Keratinocyte (primary cell): ENCODE data around the gene CSNK1D. TPM values are rescaled to one million over a fixed set of nuclear protein-coding genes. Genes with fewer than 3 reads are reported as not detected.
"Not testable (repeated sequence)": the region's sequence is repeated elsewhere in the genome, so short reads cannot be mapped to it uniquely, and the experiment has no call there.

Experiments
- DNase-seq: peaks from one replicate; pipeline ENCODE4 v3.0.0-alpha.2; 2011; ENCODE audit warnings: low read depth, missing footprints, low spot score
- FAIRE-seq: peaks from 2 replicates; lab custom pipeline; 2011; peaks lifted over from hg19 to GRCh38; lab: Jason Lieb, UNC
- H2AFZ ChIP-seq: 2 replicates; pipeline ENCODE4 v1.6.0; 2012; ENCODE audit warnings: low read length, control low read depth, inconsistent platforms; ENCODE audit not compliant: control insufficient read depth
- H3K27ac ChIP-seq: 2 replicates; pipeline ENCODE4 v1.5.1; 2011; ENCODE audit warnings: low read length; ENCODE audit not compliant: control insufficient read depth, insufficient read depth
- H3K27me3 ChIP-seq: 3 replicates; pipeline ENCODE4 v1.6.0; 2011; ENCODE audit warnings: low read length; ENCODE audit not compliant: control insufficient read depth, insufficient read depth; ENCODE audit errors: extremely low read depth
- H3K36me3 ChIP-seq, 2 experiments: 2 replicates in 1 of 2; 3 replicates in 1 of 2; pipeline ENCODE4 v1.5.1; 2011; ENCODE audit warnings: low read length in 2 of 2, mild to moderate bottlenecking in 1 of 2; ENCODE audit not compliant: control insufficient read depth in 2 of 2, insufficient read depth in 2 of 2; ENCODE audit errors: extremely low read depth in 1 of 2
- H3K4me1 ChIP-seq: 3 replicates; pipeline ENCODE4 v1.5.1; 2011; ENCODE audit warnings: low read length; ENCODE audit not compliant: control insufficient read depth, insufficient read depth; ENCODE audit errors: extremely low read depth
- H3K4me2 ChIP-seq: 3 replicates; pipeline ENCODE4 v1.6.0; 2011; ENCODE audit warnings: low read depth, low read length; ENCODE audit not compliant: control insufficient read depth, insufficient read depth; ENCODE audit errors: extremely low read depth
- H3K4me3 ChIP-seq, 3 experiments: fragments of 200-600 bp in 1 of 3; sonication (generic) in 1 of 3; 2 replicates in 2 of 3; 3 replicates in 1 of 3; pipeline ENCODE4 v1.5.1; 2011 to 2016; ENCODE audit warnings: low read length in 3 of 3, mild to moderate bottlenecking in 3 of 3, control low read depth in 2 of 3, inconsistent platforms in 1 of 3, low read depth in 1 of 3, mixed read lengths in 1 of 3, mixed run types in 1 of 3, moderate library complexity in 1 of 3; ENCODE audit not compliant: control insufficient read depth in 2 of 3, insufficient read depth in 2 of 3; ENCODE audit errors: extremely low read depth in 1 of 3
- H3K79me2 ChIP-seq: 2 replicates; pipeline ENCODE4 v1.6.0; 2012; ENCODE audit warnings: low read length; ENCODE audit not compliant: control insufficient read depth, insufficient read depth
- H3K9ac ChIP-seq: 3 replicates; pipeline ENCODE4 v1.6.0; 2011; ENCODE audit warnings: low read length; ENCODE audit not compliant: control insufficient read depth, insufficient read depth; ENCODE audit errors: extremely low read depth
- H3K9me1 ChIP-seq: 3 replicates; pipeline ENCODE4 v1.6.0; 2011; ENCODE audit warnings: low read length; ENCODE audit not compliant: control insufficient read depth, insufficient read depth; ENCODE audit errors: extremely low read depth
- H3K9me3 ChIP-seq: 2 replicates; pipeline ENCODE4 v1.5.1; 2012; ENCODE audit warnings: low read depth, low read length; ENCODE audit not compliant: control insufficient read depth
- H4K20me1 ChIP-seq: 3 replicates; pipeline ENCODE4 v1.6.0; 2011; ENCODE audit warnings: low read length; ENCODE audit not compliant: control insufficient read depth, insufficient read depth; ENCODE audit errors: extremely low read depth
- EZH2 ChIP-seq: IDR thresholded peaks from one replicate; pipeline ENCODE4 v1.6.1; 2012; ENCODE audit warnings: inconsistent platforms, mild to moderate bottlenecking, low read length, moderate library complexity
- dilution Hi-C: fragments of 300-500 bp; cut with MboI; formaldehyde crosslinking; loops from one replicate; pipeline ENCODE4 v1.7.0; 2020; ENCODE audit warnings: low sequenced_read_pairs; ENCODE audit not compliant: extremely low pct_ligation_motif_present
- polyA plus RNA-seq, 5 experiments: library from polyadenylated mRNA; depleted of rRNA in 3 of 5; stranded (reverse) in 3 of 5; stranded (forward) in 1 of 5; unstranded in 1 of 5; fragments of >200 nt; gene quantifications; 1 replicate in 1 of 5; 2 replicates in 3 of 5; 3 replicates in 1 of 5; pipeline versions ENCODE4 v1.2.1 to v1.2.3, GENCODE V29; 2011 to 2012; ENCODE audit warnings: missing spikeins in 2 of 5, low read depth in 1 of 5, low replicate concordance in 1 of 5
- TF ChIP-seq, protein P1 (sequence below), 3 experiments: IDR thresholded peaks in 1 of 3; conservative IDR thresholded peaks in 1 of 3; optimal IDR thresholded peaks in 1 of 3; 2 replicates in 2 of 3; 3 replicates in 1 of 3; pipeline versions ENCODE3 to v1.5.1; 2011; ENCODE audit warnings: low read length in 3 of 3, mild to moderate bottlenecking in 3 of 3, moderate library complexity in 2 of 3, control low read depth in 1 of 3, inconsistent platforms in 1 of 3; ENCODE audit not compliant: insufficient read depth in 2 of 3; ENCODE audit errors: extremely low read depth in 1 of 3

CSNK1D gene
- polyA plus RNA-seq, 1 donor (not counting 4 experiments of a cell fraction or from before 2014, with no cell fraction given) = 86.0 TPM

- FAIRE-seq = no peak
Observed at GRCh38 chr17:82194765-82195164, 78.7 kb downstream of the CSNK1D start.

DNA sequence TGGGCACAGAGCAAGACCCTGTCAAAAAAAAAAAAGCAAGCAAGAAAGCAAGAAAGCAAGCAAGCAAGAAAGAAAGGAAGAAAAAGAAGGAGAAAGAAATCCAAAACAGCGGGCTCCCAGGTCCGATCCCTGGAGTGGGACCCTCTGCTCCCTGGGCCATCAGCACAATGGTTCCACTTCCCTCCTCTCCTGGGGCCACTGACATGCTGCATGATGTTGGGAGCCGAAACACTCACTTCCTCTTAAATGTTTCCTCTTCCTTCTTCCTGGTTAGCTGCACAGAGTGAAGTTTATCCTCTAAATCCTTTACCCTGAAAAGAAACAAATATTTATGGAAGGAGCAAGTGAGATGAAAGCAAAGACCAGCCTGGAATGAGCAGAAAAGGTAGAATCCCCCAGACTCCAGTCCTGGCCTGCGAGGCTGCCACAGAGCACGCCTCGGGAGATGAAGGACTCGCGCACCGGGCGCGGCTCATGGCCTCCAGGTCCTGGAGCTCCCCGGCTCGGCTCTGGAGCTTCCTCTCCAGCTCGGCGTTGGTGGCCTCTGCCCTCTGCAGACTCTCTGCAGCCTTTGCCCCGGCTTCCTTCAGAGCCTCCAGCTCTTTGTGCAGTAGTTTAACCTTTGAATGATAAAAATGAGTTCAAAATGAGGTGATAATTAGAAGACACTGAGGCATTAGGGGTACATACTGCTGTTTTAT, 79.8 kb downstream of the CSNK1D start:
- no peaks in the 10 kb centered on the region for H3K4me1 ChIP-seq
- H3K9ac ChIP-seq = no peak overlapping the region
- no peak overlapping the region for H3K27ac ChIP-seq
- dilution Hi-C loops = no loop called here
- H3K27me3 ChIP-seq = no peaks in the 10 kb centered on the region
- no peaks in the 10 kb centered on the region for H3K79me2 ChIP-seq
- peak; percentile 93 for FAIRE-seq
- TF ChIP-seq EZH2 = no peak
- TF ChIP-seq, protein P1, sequence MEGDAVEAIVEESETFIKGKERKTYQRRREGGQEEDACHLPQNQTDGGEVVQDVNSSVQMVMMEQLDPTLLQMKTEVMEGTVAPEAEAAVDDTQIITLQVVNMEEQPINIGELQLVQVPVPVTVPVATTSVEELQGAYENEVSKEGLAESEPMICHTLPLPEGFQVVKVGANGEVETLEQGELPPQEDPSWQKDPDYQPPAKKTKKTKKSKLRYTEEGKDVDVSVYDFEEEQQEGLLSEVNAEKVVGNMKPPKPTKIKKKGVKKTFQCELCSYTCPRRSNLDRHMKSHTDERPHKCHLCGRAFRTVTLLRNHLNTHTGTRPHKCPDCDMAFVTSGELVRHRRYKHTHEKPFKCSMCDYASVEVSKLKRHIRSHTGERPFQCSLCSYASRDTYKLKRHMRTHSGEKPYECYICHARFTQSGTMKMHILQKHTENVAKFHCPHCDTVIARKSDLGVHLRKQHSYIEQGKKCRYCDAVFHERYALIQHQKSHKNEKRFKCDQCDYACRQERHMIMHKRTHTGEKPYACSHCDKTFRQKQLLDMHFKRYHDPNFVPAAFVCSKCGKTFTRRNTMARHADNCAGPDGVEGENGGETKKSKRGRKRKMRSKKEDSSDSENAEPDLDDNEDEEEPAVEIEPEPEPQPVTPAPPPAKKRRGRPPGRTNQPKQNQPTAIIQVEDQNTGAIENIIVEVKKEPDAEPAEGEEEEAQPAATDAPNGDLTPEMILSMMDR (optimal IDR thresholded peaks at IDR 0.05 in 1 of 3, IDR thresholded peaks at IDR 0.05 in 1 of 3, conservative IDR thresholded peaks at IDR 0.05 in 1 of 3; ENCODE audit: extremely low read depth in 1 of 3, insufficient read depth in 2 of 3, low read length in 3 of 3) = no peak
- H3K9me1 ChIP-seq = no peaks in the 10 kb centered on the region
- H3K36me3 ChIP-seq = peaks cover 22 to 28% of the 10 kb centered on the region in 2 experiments
- no peaks in the 10 kb centered on the region for H3K9me3 ChIP-seq
- H3K4me3 ChIP-seq = no peak overlapping the region
- no peak overlapping the region for H3K4me2 ChIP-seq
- no peaks in the 10 kb centered on the region for H4K20me1 ChIP-seq
- no peak for DNase-seq
- H2AFZ ChIP-seq = no peak overlapping the region

More at GRCh38 chr17:82194765-82195164, 78.7 kb downstream of the CSNK1D start:
- Histone ChIP-seq H3K79me2 (no peaks in the 10 kb centered on the region), H3K9me3 (no peaks in the 10 kb centered on the region), H2AFZ (no peak overlapping the region), H3K4me3 (no peak overlapping the region), H3K36me3 (peaks cover 22 to 31% of the 10 kb centered on the region in 2 experiments), H3K4me1 (no peaks in the 10 kb centered on the region), H3K4me2 (no peak overlapping the region), H3K9ac (no peak overlapping the region), H3K9me1 (no peaks in the 10 kb centered on the region), H3K27ac (no peak overlapping the region), H4K20me1 (no peaks in the 10 kb centered on the region), H3K27me3 (no peaks in the 10 kb centered on the region)
- dilution Hi-C loops = no loop called here
- no peak for DNase-seq
- TF ChIP-seq, protein P1 (optimal IDR thresholded peaks at IDR 0.05 in 1 of 3, IDR thresholded peaks at IDR 0.05 in 1 of 3, conservative IDR thresholded peaks at IDR 0.05 in 1 of 3; ENCODE audit: extremely low read depth in 1 of 3, insufficient read depth in 2 of 3, low read length in 3 of 3) = no peak
- TF ChIP-seq EZH2 = no peak

DNA sequence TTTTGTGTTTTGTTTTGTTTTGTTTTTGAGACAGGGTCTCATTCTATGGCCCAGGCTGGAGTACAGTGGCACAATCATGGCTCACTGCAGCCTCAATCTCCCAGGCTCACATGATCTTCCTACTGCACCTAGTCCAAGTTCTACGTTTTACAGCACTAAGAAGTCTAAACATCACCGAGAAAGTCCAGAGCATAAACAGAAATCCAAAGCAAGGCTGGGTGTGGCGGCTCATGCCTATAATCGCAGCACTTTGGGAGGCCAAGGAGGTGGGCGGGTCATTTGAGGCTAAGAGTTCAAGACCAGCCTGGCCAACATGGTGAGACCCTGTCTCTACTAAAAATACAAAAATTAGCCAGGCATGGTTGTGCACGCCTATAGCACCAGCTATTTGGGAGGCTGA, 80.5 kb downstream of the CSNK1D start:
- H3K9ac ChIP-seq, H3K4me2 ChIP-seq, H2AFZ ChIP-seq, H3K4me1 ChIP-seq, dilution Hi-C loops, H4K20me1 ChIP-seq, H3K4me3 ChIP-seq, DNase-seq, H3K27me3 ChIP-seq, FAIRE-seq, H3K9me1 ChIP-seq, H3K9me3 ChIP-seq, H3K79me2 ChIP-seq, H3K27ac ChIP-seq: not testable (repeated sequence)
- peaks cover 19 to 28% of the 10 kb centered on the region in 2 experiments for H3K36me3 ChIP-seq
